H1 (cell line): ENCODE results near the gene ZNF831.

Experiments
- CTCF ChIP-seq, 3 experiments: IDR thresholded peaks; 1 replicate in 2 of 3; 2 replicates in 1 of 3; pipeline versions ENCODE4 v1.5.1 to v1.6.1; 2011; ENCODE audit warnings: low read length in 3 of 3, mild to moderate bottlenecking in 3 of 3, inconsistent platforms in 2 of 3, low read depth in 1 of 3, moderate library complexity in 1 of 3; ENCODE audit not compliant: insufficient read depth in 1 of 3; ENCODE audit errors: control extremely low read depth in 1 of 3
- TF ChIP-seq, protein P1 (sequence below): IDR thresholded peaks from 2 replicates; pipeline ENCODE4 v1.6.1; 2012; ENCODE audit warnings: inconsistent platforms

GRCh38 chr20:59120491-59120890, 43.1 kb upstream of the ZNF831 start:
- no peak for TF ChIP-seq CTCF (IDR thresholded peaks at IDR 0.05; ENCODE audit: control extremely low read depth in 1 of 3, insufficient read depth in 1 of 3, low read depth in 1 of 3, low read length in 3 of 3)
- TF ChIP-seq, protein P1, sequence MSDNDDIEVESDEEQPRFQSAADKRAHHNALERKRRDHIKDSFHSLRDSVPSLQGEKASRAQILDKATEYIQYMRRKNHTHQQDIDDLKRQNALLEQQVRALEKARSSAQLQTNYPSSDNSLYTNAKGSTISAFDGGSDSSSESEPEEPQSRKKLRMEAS = no peak
